HG03342 (cell line): ENCODE results near the gene CCDC190.
A peak's percentile ranks its signal among the peaks of the same experiment; 100 is the strongest.
"Not testable (repeated sequence)": the region's sequence is repeated elsewhere in the genome, so short reads cannot be mapped to it uniquely, and the experiment has no call there.

Source experiments
- ATAC-seq: cut with Tn5 transposase; IDR thresholded peaks from one replicate; pipeline ENCODE4 v1.9.1; 2021; ENCODE audit warnings: mild to moderate bottlenecking, moderate library complexity; ENCODE audit not compliant: unreplicated experiment

Gene CCDC190

DNA sequence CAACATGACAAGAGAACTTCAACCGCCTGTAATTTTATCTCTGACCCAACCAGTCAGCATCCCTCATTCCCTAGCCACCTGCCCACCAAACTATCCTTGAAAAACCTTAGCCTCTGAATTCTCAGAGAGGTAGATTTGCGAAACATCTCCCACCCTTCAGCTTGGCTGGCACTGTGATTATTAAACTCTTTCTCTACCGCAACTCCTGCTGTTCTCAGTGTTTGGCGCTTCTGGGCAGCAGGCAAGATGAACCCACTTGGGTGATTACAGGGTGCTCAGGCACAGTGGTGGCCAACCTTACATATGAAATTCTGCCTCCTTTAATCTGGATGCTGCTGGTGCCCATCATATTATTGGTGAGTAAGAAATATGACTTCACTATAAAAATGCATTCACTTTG, 22.1 kb downstream of the CCDC190 start:
- no peak for ATAC-seq

DNA sequence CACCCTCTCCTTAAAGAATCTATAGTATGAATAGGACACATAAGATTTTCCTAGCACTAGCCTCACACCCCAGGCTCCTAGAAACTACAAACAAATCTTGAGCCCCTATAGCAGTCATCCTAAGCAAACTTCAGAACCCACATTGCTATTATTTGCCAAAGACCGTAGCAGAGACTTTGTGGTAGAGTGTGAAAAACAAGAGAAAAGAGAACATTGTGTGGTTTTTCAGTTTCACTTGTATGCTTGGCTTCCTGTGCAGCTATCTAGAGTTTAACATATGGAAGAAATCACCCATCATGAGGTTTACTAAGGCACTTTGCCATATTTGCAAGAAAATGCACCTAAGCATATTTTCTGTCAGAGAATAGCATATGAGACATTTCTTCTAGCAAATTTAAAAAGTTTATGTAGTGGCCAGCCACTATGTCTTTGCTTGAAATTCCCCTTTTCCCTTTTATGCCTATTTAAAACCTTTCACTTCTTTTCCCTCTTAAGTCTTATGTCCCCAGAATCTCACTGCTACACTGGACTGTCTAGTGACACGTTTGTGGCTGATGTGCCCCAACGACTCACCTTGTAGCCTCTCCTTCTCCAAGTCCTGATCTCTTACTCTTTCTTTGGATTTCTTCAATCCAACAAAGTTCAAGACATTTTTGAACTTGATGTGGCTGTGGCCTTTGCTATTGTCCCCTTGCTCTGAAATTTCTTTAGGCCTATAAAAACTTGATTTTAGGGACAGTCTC, 25.6 kb downstream of the CCDC190 start:
- peak; percentile 86 for ATAC-seq

GRCh38 chr1:162832470-162832869, 28.5 kb downstream of the CCDC190 start:
- ATAC-seq, result no peak

DNA sequence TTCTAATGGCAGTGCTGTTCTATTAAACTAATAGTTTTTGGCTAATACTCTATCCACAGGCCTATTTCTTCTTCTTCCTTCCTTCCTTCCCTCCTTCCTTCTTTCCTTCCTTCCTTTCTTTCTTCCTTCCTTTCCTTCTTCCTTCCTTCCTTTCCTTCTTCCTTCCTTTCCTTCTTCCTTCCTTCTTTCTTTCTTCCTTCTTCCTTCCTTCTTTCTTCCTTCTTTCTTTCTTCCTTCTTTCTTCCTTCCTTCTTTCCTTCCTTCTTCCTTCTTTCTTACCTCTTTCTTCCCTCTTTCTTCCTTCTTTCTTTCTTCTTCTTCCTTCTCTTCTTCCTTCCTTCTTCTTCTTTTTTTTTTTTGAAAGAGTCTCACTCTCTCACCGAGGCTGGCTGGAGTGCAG, 31.7 kb downstream of the CCDC190 start:
- no peak for ATAC-seq

DNA sequence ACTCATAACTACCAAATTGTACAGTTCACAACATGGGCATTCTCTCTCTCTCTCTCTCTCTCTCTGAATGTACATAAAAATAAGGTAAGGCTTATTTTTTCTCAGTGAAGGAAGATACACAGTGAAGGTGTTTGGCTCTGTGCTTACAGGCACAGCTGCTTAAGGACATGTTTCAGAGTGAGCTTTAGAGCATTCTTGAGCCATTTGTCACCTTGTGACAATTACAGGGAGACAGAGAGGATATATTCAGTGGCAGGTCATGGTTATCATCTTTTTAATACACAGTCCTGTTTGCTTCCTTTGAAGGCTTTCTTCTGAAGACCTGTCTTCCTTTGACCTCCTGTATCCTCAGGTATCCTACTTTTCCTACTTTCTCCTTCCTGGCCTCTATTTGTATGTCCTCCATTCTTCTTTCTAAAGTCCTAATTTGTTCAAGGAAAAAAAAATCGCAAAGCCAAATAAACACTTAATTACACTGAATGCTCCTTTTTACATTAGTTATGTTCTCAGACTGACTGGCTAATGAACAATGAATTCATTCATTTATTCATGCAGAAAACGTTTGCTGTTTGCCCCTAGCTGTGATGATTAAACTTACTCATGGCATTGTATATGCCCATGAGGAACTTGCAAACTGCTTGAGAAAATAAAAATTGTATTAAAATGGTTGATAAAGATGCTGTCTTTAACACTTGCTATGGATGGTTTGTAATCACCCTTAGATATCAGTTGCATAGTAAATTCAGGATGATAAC, 37.0 kb downstream of the CCDC190 start:
- ATAC-seq, result no peak

GRCh38 chr1:162823231-162823630, 37.7 kb downstream of the CCDC190 start:
- no peak for ATAC-seq

GRCh38 chr1:162822391-162823200, 38.4 kb downstream of the CCDC190 start:
- ATAC-seq, result no peak

DNA sequence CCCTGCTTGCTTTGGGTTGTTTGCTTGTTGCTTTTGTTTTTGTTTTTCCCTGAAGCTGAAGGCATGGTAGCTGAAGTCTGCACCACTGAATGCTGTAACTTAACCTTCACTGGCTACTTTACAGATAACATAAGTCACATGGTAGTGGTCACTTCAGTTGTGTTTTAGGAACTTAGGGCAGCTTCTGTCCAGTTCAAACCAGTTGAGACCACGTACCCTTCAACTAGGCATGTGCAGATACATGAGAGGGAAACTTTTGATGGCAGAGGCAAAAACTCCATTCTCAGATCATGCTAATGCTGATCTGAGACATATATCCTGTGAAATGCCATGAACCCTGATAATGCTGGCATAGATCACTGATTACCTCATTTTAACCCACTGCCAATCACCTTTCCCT, 42.3 kb downstream of the CCDC190 start:
- not testable (repeated sequence) for ATAC-seq

DNA sequence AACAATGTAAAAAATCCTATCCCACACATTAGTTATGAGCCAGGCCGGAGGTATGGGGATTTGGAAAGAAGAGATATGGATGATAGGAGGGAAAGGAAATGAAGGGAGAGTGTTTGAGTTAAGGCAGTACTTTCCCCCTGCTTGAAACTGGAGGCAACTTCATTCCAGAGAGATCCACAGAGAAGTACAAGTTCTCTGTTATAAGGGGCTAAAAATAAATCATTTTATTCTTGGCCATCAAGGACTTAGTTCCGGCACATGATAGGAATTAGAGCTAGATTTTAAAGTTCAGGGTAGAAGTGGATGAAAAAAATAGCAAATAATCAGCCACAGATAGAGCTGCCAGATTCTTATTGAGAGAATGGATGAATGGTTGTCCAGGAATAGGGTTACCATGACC, 42.8 kb downstream of the CCDC190 start:
- not testable (repeated sequence) for ATAC-seq

GRCh38 chr1:162812357-162812756, 48.6 kb downstream of the CCDC190 start:
- not testable (repeated sequence) for ATAC-seq

DNA sequence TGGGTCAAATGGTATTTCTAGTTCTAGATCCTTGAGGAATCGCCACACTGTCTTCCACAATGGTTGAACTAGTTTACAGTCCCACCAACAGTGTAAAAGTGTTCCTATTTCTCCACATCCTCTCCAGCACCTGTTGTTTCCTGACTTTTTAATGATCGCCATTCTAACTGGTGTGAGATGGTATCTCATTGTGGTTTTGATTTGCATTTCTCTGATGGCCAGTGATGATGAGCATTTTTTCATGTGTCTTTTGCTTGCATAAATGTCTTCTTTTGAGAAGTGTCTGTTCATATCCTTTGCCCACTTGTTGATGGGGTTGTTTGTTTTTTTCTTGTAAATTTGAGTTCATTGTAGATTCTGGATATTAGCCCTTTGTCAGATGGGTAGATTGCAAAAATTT, 53.5 kb downstream of the CCDC190 start:
- not testable (repeated sequence) for ATAC-seq
